Astrocyte (in vitro differentiated cells and primary cell): ENCODE data around the gene C11orf58. TPM values are rescaled to one million over a fixed set of nuclear protein-coding genes. Genes with fewer than 3 reads are reported as not detected.

Experiments
- DNase-seq: peaks from one replicate; pipeline ENCODE4 v3.0.0-alpha.2; 2010; ENCODE audit warnings: low read depth
- FAIRE-seq: peaks from 2 replicates; lab custom pipeline; 2011; peaks lifted over from hg19 to GRCh38; lab: Jason Lieb, UNC
- H2AFZ ChIP-seq: 2 replicates; pipeline ENCODE4 v1.6.0; 2012; ENCODE audit warnings: low read depth, low read length, inconsistent platforms
- H3K27ac ChIP-seq: 2 replicates; pipeline ENCODE4 v1.5.1; 2011; ENCODE audit warnings: low read depth, low read length, inconsistent platforms
- H3K27me3 ChIP-seq: 2 replicates; pipeline ENCODE4 v1.6.0; 2011; ENCODE audit warnings: low read length, inconsistent platforms; ENCODE audit not compliant: insufficient read depth
- H3K36me3 ChIP-seq: 2 replicates; pipeline ENCODE4 v1.5.1; 2011; ENCODE audit warnings: low read length, inconsistent platforms; ENCODE audit not compliant: insufficient read depth
- H3K4me1 ChIP-seq: 2 replicates; pipeline ENCODE4 v1.5.1; 2011; ENCODE audit warnings: low read length, inconsistent platforms; ENCODE audit not compliant: insufficient read depth
- H3K4me2 ChIP-seq: 2 replicates; pipeline ENCODE4 v1.6.0; 2012; ENCODE audit warnings: low read length, inconsistent platforms
- H3K4me3 ChIP-seq: 2 replicates; pipeline ENCODE4 v1.5.1; 2011; ENCODE audit warnings: low read depth, mild to moderate bottlenecking, low read length, inconsistent platforms; ENCODE audit not compliant: insufficient read depth
- H3K79me2 ChIP-seq: 2 replicates; pipeline ENCODE4 v1.6.0; 2012; ENCODE audit warnings: mild to moderate bottlenecking, low read length, inconsistent platforms; ENCODE audit not compliant: insufficient read depth
- H3K9ac ChIP-seq: 2 replicates; pipeline ENCODE4 v1.6.0; 2012; ENCODE audit warnings: mild to moderate bottlenecking, low read length, inconsistent platforms
- H3K9me3 ChIP-seq: 2 replicates; pipeline ENCODE4 v1.5.1; 2012; ENCODE audit warnings: low read depth, mild to moderate bottlenecking, low read length, inconsistent platforms; ENCODE audit not compliant: insufficient read depth
- H4K20me1 ChIP-seq: 2 replicates; pipeline ENCODE4 v1.6.0; 2012; ENCODE audit warnings: low read length, inconsistent platforms; ENCODE audit not compliant: insufficient read depth
- H3K27ac Mint-ChIP-seq: one replicate; pipeline ENCODE4 v1.8.0; 2021; ENCODE audit warnings: mild to moderate bottlenecking, mixed read lengths; ENCODE audit not compliant: unreplicated experiment
- H3K27me3 Mint-ChIP-seq: one replicate; pipeline ENCODE4 v1.8.0; 2021; ENCODE audit warnings: low read depth, mixed read lengths; ENCODE audit not compliant: unreplicated experiment
- H3K36me3 Mint-ChIP-seq: one replicate; pipeline ENCODE4 v1.8.0; 2021; ENCODE audit warnings: low read depth, mixed read lengths; ENCODE audit not compliant: unreplicated experiment
- H3K4me1 Mint-ChIP-seq: one replicate; pipeline ENCODE4 v1.8.0; 2021; ENCODE audit warnings: low read depth, mixed read lengths; ENCODE audit not compliant: unreplicated experiment
- H3K4me3 Mint-ChIP-seq: one replicate; pipeline ENCODE4 v1.8.0; 2021; ENCODE audit warnings: mild to moderate bottlenecking, moderate library complexity, mixed read lengths; ENCODE audit not compliant: unreplicated experiment
- H3K9me3 Mint-ChIP-seq: one replicate; pipeline ENCODE4 v1.8.0; 2021; ENCODE audit warnings: mild to moderate bottlenecking, mixed read lengths; ENCODE audit not compliant: unreplicated experiment
- EZH2 ChIP-seq: IDR thresholded peaks from 2 replicates; pipeline ENCODE4 v1.6.1; 2012; ENCODE audit warnings: mild to moderate bottlenecking, low read length, inconsistent platforms; ENCODE audit not compliant: insufficient read depth
- total RNA-seq: library from RNA; stranded (reverse); gene quantifications from 2 replicates; pipeline ENCODE4 v1.2.1, GENCODE V29; 2021
- TF ChIP-seq, protein P1 (sequence below): IDR thresholded peaks from 2 replicates; pipeline ENCODE4 v1.5.1; 2011; ENCODE audit warnings: low read depth, mild to moderate bottlenecking, inconsistent platforms, low read length, moderate library complexity; ENCODE audit not compliant: insufficient read depth

C11orf58 gene
- total RNA-seq, 1 donor from 2014 or later = 159 TPM

DNA sequence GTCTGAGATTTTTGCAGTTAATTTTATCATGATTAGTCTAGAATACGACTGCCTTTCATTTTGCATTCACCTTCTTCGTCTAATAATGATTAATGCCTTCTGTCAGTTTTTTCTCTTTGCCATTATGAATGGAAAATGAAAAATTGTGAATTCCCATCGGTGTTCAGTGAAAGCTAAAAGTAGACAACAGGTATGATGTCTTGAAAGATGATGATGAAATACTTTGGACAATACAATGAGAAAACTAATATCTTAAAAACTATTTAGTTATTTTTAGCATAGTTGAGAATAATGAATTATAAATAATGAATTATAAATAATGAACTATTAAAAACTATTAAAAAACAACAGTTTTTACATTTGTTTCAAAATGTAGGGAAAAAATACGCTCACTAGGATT is 5.0 kb downstream of the C11orf58 start:
- Mint-ChIP-seq H3K9me3 (no peaks in the 10 kb centered on the region), H3K27me3 (no peaks in the 10 kb centered on the region), H3K36me3 (peaks cover 12% of the 10 kb centered on the region), H3K4me1 (peaks cover 13% of the 10 kb centered on the region), H3K4me3 (peak overlapping the region; percentile 52), H3K27ac (no peak overlapping the region)
- Histone ChIP-seq H3K36me3 (peaks cover 15% of the 10 kb centered on the region), H3K4me2 (no peak overlapping the region), H2AFZ (no peak overlapping the region), H3K4me1 (peaks cover 5% of the 10 kb centered on the region), H3K4me3 (no peak overlapping the region), H3K9ac (no peak overlapping the region), H3K9me3 (no peaks in the 10 kb centered on the region), H4K20me1 (peaks cover 80% of the 10 kb centered on the region), H3K79me2 (peaks cover 93% of the 10 kb centered on the region), H3K27me3 (no peaks in the 10 kb centered on the region), H3K27ac (no peak overlapping the region)
- no peak for TF ChIP-seq EZH2
- TF ChIP-seq, protein P1, sequence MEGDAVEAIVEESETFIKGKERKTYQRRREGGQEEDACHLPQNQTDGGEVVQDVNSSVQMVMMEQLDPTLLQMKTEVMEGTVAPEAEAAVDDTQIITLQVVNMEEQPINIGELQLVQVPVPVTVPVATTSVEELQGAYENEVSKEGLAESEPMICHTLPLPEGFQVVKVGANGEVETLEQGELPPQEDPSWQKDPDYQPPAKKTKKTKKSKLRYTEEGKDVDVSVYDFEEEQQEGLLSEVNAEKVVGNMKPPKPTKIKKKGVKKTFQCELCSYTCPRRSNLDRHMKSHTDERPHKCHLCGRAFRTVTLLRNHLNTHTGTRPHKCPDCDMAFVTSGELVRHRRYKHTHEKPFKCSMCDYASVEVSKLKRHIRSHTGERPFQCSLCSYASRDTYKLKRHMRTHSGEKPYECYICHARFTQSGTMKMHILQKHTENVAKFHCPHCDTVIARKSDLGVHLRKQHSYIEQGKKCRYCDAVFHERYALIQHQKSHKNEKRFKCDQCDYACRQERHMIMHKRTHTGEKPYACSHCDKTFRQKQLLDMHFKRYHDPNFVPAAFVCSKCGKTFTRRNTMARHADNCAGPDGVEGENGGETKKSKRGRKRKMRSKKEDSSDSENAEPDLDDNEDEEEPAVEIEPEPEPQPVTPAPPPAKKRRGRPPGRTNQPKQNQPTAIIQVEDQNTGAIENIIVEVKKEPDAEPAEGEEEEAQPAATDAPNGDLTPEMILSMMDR = no peak
- DNase-seq = no peak
- FAIRE-seq = no peak

DNA sequence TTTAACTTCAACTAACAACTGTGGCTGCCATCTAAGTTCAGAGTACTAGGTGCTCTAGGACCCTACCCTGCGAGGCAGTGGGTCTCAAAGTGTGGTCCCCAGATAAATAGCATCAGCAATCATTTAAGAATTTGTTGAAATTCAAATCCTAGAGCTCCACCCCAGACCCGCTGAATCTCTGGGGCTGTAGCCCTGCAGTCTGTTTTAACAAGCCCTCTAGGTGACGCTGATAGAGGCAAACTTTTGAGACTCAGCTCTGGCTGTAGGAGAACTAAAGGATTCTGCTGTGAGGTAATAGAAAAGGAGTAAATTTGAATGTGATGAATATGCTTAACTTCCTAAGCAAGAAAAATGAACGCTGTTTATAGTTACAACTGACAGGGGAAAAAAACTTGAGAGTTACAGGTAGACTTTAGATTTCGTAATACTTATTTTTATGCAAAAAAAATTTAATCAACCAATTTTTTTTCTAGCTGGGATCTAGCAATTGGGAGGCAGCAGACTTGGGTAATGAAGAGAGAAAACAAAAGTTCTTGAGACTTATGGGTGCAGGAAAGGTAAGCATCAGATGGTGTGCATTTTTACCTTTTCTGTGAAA is 5.8 kb downstream of the C11orf58 start:
- H3K79me2 ChIP-seq = peaks cover 86% of the 10 kb centered on the region
- Mint-ChIP-seq H3K9me3 (no peaks in the 10 kb centered on the region), H3K4me1 (peaks cover 13% of the 10 kb centered on the region), H3K36me3 (peaks cover 12% of the 10 kb centered on the region), H3K27ac (peak overlapping the region; percentile 12), H3K27me3 (no peaks in the 10 kb centered on the region), H3K4me3 (peak overlapping the region; percentile 0)
- no peaks in the 10 kb centered on the region for H3K9me3 ChIP-seq
- no peaks in the 10 kb centered on the region for H3K27me3 ChIP-seq
- H3K4me3 ChIP-seq = no peak overlapping the region
- H3K4me1 ChIP-seq = peaks cover 5% of the 10 kb centered on the region
- TF ChIP-seq EZH2 = no peak
- no peak overlapping the region for H2AFZ ChIP-seq
- DNase-seq = no peak
- no peak for FAIRE-seq
- peaks cover 21% of the 10 kb centered on the region for H3K36me3 ChIP-seq
- H4K20me1 ChIP-seq = peaks cover 79% of the 10 kb centered on the region
- H3K27ac ChIP-seq = no peak overlapping the region
- no peak overlapping the region for H3K4me2 ChIP-seq
- no peak overlapping the region for H3K9ac ChIP-seq

DNA sequence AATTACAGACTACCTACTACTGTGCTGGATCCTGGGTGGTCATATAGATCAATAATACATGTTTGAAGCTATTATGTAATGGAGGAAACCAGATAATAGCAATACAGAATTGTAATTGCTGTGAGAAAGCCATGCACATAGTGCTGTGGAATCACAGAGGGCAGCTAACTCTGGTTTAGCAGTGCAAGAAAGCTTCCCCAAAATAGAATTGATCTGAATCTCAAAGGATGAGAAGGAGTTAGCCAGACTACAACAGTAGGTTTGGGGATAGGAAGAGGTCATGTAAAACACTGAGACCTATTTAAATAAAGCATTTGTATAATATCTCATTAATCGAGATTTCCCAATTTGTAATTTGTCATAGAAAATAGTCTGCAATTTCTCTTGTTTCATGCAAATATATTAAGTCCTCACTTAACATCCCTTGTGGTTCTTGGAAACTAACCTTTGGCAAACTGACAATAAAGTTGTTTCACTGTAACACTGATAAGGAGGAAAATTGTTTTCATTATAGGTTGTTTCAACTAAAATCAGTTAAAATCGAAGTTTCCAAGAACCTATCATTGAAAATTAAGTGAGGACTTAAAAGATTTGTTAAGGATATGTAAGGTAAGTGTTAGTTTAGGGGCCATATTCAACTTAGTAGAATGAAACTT is 7.6 kb downstream of the C11orf58 start:
- Mint-ChIP-seq H3K4me3 (no peak overlapping the region), H3K9me3 (no peaks in the 10 kb centered on the region), H3K36me3 (peaks cover 20% of the 10 kb centered on the region), H3K27ac (no peak overlapping the region), H3K4me1 (peaks cover 8% of the 10 kb centered on the region), H3K27me3 (no peaks in the 10 kb centered on the region)
- no peak overlapping the region for H2AFZ ChIP-seq
- no peaks in the 10 kb centered on the region for H3K27me3 ChIP-seq
- H3K4me3 ChIP-seq = no peak overlapping the region
- no peak overlapping the region for H3K9ac ChIP-seq
- FAIRE-seq (no peak), DNase-seq (no peak)
- no peak overlapping the region for H3K27ac ChIP-seq
- H3K36me3 ChIP-seq = peaks cover 38% of the 10 kb centered on the region
- H3K79me2 ChIP-seq = peaks cover 70% of the 10 kb centered on the region
- TF ChIP-seq, protein P1 = no peak
- no peak for TF ChIP-seq EZH2
- peaks cover 83% of the 10 kb centered on the region for H4K20me1 ChIP-seq
- no peak overlapping the region for H3K4me2 ChIP-seq
- no peaks in the 10 kb centered on the region for H3K9me3 ChIP-seq
- H3K4me1 ChIP-seq = no peaks in the 10 kb centered on the region
